Measurements from ENCODE around the gene IDH3A.

DNA sequence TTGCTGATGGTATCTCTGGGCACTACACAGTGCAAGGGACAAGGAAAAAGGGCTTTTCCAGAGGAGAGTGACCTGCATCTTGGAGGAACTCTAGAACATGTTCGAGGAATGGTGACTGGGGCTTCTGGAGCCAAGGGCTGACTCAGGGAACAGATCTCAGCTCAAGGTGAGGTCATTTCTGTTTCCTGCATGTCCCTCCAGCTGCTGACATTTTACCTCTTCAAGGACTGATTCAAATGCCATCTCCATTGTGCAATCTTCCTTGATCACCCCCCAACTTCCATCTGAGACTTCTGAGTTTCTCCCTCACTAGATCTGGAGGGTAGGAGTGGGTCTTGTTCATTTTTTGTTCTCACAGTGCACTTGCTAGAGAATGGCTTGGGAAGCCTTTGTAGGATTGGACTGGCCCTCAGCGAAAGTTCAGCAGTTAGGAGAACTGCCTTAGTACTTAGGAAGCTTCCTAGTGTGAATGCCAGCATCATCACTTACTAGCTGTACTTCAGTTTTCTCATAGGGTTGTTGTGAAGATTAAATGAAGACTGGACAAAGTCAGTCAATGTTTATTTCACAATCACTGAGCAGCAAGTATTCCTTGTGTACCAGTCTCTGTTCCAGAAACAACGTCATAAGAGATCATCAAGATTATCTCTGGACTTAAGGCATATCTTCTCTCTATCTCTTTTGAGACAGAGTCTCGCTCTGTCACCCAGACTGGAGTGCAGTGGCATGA, 2.6 kb upstream of the IDH3A start:
- TF ChIP-seq POLR2A (IDR thresholded peaks at IDR 0.05) (no peak), POLR2AphosphoS5 (IDR thresholded peaks at IDR 0.05; ENCODE audit: insufficient read depth in 1 of 2, low read depth in 1 of 2) (no peak)
- TF ChIP-seq, protein P1, sequence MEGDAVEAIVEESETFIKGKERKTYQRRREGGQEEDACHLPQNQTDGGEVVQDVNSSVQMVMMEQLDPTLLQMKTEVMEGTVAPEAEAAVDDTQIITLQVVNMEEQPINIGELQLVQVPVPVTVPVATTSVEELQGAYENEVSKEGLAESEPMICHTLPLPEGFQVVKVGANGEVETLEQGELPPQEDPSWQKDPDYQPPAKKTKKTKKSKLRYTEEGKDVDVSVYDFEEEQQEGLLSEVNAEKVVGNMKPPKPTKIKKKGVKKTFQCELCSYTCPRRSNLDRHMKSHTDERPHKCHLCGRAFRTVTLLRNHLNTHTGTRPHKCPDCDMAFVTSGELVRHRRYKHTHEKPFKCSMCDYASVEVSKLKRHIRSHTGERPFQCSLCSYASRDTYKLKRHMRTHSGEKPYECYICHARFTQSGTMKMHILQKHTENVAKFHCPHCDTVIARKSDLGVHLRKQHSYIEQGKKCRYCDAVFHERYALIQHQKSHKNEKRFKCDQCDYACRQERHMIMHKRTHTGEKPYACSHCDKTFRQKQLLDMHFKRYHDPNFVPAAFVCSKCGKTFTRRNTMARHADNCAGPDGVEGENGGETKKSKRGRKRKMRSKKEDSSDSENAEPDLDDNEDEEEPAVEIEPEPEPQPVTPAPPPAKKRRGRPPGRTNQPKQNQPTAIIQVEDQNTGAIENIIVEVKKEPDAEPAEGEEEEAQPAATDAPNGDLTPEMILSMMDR (IDR thresholded peaks at IDR 0.05), result no peak
